ENCODE results near the gene ENOX2.

The ENOX2 gene

DNA sequence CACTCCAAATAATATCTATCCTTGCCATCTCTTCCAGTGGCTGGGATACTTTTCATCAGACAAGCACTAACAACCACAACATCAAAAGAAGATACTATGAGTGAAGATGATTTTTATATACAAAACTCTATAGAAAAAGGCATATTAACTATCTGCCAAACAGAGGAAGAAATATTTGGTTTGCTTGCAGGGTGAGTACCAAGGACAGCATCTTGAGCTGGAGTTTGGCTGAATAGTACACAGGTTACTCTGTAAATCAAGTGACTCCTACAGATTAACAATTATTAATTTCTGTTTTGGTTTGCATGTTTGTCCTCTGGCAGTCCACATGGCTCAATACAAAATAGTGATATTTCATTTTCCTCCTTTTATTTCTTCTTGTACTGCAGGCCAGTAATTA, 253.3 kb downstream of the ENOX2 start:
- Histone ChIP-seq H3K27me3 (peaks cover 79 to 100% (median 99%) of the 10 kb centered on the region in 11 experiments), H3K9ac (no peak overlapping the region), H3K27ac (no peak overlapping the region), H3K36me3 (peaks cover 0 to 10% (median 0%) of the 10 kb centered on the region in 11 experiments; a peak in 1 of 22 replicates), H3K4me2 (no peak overlapping the region), H4K20me1 (peaks cover 0 to 11% (median 0%) of the 10 kb centered on the region in 11 experiments; a peak in 1 of 22 replicates), H3K4me1 (no peaks in the 10 kb centered on the region), H3K4me3 (no peak overlapping the region), H3K9me3 (replicated peaks in 1 of 11) (peaks cover 0 to 13% (median 0%) of the 10 kb centered on the region in 11 experiments; a peak in 2 of 22 replicates)
- TF ChIP-seq Cebpa-rat (IDR thresholded peaks at IDR 0.05) = no peak

DNA sequence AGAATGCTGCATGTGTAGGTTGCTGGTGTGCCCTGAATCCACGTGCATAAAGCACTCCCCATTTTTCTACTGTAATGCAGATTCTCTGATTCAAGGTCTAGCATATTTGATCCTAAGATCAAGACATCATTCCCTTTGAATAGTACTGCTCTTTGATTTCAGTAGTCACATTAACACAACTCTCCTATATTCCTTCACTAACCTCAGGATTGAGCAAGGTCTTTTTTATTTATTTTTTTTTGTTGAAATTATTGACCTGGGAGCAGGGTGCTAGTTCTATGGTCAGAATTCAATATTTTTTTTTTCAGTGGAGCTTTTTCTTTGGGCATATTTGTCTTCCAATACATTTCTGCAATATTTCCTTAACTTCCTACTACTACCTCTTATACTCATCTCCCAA, 255.5 kb downstream of the ENOX2 start:
- peaks cover 0 to 11% (median 0%) of the 10 kb centered on the region in 11 experiments; a peak in 1 of 22 replicates for H4K20me1 ChIP-seq
- no peak overlapping the region for H3K27ac ChIP-seq
- H3K9ac ChIP-seq = no peak overlapping the region
- H3K4me3 ChIP-seq = no peak overlapping the region
- peaks cover 0 to 15% (median 0%) of the 10 kb centered on the region in 11 experiments; a peak in 1 of 22 replicates for H3K9me3 ChIP-seq (replicated peaks in 1 of 11)
- peaks cover 0 to 10% (median 0%) of the 10 kb centered on the region in 11 experiments; a peak in 1 of 22 replicates for H3K36me3 ChIP-seq
- H3K27me3 ChIP-seq = peaks cover 76 to 100% (median 98%) of the 10 kb centered on the region in 11 experiments
- no peak overlapping the region for H3K4me2 ChIP-seq
- no peaks in the 10 kb centered on the region for H3K4me1 ChIP-seq
- TF ChIP-seq Cebpa-rat (IDR thresholded peaks at IDR 0.05) = no peak

DNA sequence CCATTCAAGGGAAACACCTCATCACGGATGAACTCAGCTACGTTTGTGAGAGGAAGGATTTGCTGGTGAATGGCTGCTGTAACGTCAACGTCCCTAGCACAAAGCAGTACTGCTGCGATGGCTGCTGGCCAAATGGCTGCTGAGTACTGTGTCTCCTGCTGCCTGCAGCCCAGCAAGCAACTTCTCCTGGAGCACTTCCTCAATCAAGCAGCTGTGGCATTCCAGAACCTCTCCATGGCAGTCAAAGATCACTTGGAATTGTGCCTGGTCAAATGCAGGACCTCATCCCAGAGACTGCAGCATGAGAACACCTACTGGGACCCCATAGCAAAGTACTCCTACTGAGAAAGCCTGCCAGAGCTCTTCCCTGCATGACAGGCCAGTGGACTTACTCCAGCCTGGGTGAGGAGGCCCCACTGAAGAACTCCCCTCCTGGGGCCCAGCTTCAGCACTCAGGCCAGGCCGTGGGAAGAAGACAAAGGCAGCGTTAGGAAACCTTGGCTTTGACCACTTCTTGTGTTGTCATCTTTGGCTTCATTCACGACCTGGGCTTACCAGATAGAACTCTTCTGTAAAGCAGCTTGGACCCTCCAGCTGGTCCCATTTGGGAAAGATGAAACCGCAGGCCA, 256.9 kb downstream of the ENOX2 start:
- H3K9ac ChIP-seq = no peak overlapping the region
- TF ChIP-seq Cebpa-rat (IDR thresholded peaks at IDR 0.05) = no peak
- H3K4me1 ChIP-seq = no peaks in the 10 kb centered on the region
- peaks cover 0 to 10% (median 0%) of the 10 kb centered on the region in 11 experiments; a peak in 1 of 22 replicates for H3K36me3 ChIP-seq
- H3K27me3 ChIP-seq = peaks cover 75 to 100% (median 98%) of the 10 kb centered on the region in 11 experiments
- peaks cover 0 to 11% (median 0%) of the 10 kb centered on the region in 11 experiments; a peak in 1 of 22 replicates for H4K20me1 ChIP-seq
- no peak overlapping the region for H3K4me2 ChIP-seq
- no peak overlapping the region for H3K4me3 ChIP-seq
- H3K9me3 ChIP-seq (replicated peaks in 1 of 11) = peaks cover 0 to 15% (median 0%) of the 10 kb centered on the region in 11 experiments; a peak in 1 of 22 replicates
- no peak overlapping the region for H3K27ac ChIP-seq

DNA sequence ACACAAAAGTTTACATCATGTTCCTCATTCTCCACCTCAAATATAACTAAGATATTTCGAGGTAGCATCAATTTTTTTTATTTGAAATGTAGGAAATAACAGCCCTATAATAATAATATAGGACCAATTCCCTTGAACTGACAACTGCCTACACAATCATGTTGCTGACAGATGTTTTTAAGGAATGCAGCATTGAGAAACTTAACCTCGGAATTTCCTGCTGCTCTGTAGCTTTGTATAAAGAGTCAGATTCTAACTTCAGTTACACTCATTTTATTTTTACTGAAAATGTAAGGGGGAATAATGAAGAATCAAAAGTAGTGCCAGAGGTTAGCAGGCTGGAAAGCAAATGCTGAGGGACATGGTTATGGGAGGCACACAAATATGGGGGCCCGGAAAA, 265.4 kb downstream of the ENOX2 start:
- H3K4me2 ChIP-seq = no peak overlapping the region

DNA sequence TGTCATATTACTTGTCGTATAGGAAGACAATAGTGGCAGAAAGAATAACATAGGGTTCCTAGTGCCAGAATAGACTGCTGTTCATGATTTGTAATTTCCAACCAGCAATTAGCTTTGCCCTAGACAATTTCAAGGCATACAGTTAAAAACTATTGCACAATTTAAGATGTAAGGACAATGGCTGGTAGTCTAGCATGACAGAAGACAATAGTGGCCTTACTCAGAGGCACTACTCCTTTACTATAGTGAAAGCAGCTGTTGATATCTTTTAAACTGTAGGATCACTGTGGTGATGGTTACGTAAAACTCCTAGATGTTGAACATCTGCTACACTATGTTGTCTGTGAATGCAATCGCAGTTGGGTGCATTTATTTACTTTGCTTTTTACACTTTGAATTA, 266.7 kb downstream of the ENOX2 start:
- no peaks in the 10 kb centered on the region; a peak in 1 of 22 replicates for H4K20me1 ChIP-seq
- peak in 2 of 11 experiments; percentile 15 to 49; a peak in 1 of 22 replicates for TF ChIP-seq Cebpa-rat (IDR thresholded peaks at IDR 0.05)
- H3K9me3 ChIP-seq (replicated peaks in 1 of 11) = no peaks in the 10 kb centered on the region

More for the DNA sequence above, 265.4 kb downstream of the ENOX2 start:
- H3K9me3 ChIP-seq (replicated peaks in 1 of 11) = no peaks in the 10 kb centered on the region
- no peak overlapping the region for H3K9ac ChIP-seq
- H3K27me3 ChIP-seq = peaks cover 96 to 100% (median 99%) of the 10 kb centered on the region in 11 experiments
- no peaks in the 10 kb centered on the region; a peak in 1 of 22 replicates for H4K20me1 ChIP-seq
- H3K27ac ChIP-seq = no peak overlapping the region
- no peak overlapping the region for H3K4me3 ChIP-seq
- no peak for TF ChIP-seq Cebpa-rat (IDR thresholded peaks at IDR 0.05)
- peaks cover 0 to 14% (median 0%) of the 10 kb centered on the region in 11 experiments; a peak in 4 of 22 replicates for H3K36me3 ChIP-seq
- no peaks in the 10 kb centered on the region for H3K4me1 ChIP-seq

DNA sequence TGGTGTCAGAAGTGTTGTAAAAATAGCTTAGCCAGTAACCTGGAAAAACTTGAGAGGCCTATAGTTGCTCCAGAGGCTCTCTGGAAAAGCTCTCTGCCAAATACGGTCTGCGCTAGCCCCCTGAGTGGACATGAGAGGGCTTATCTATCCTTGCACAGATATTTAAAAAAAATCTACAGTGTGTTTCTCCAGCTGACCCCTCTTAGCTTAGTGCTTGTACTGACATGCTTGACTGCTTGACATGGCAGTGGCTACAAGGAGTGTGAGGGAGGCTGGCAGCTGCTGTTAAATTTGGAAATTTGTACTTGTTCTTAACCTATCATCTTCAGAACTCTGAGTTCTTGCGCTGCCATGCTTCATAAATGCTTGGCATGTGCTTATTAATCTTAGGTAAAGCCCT, 272.0 kb downstream of the ENOX2 start:
- H3K9me3 ChIP-seq (replicated peaks in 1 of 11) = no peaks in the 10 kb centered on the region
- peaks cover 92 to 99% (median 98%) of the 10 kb centered on the region in 11 experiments for H3K27me3 ChIP-seq
- no peak for TF ChIP-seq Cebpa-rat (IDR thresholded peaks at IDR 0.05)
- no peak overlapping the region for H3K9ac ChIP-seq
- peaks cover 0 to 27% (median 0%) of the 10 kb centered on the region in 11 experiments; a peak in 4 of 22 replicates for H3K36me3 ChIP-seq
- H3K4me1 ChIP-seq = peaks cover 0 to 22% (median 13%) of the 10 kb centered on the region in 10 experiments; a peak in 15 of 20 replicates
- no peak overlapping the region for H3K4me3 ChIP-seq
- H4K20me1 ChIP-seq = no peaks in the 10 kb centered on the region; a peak in 2 of 22 replicates
- no peak overlapping the region for H3K27ac ChIP-seq
- peak overlapping the region in 5 of 11 experiments; percentile 0 to 19 (median 17); a peak in 2 of 22 replicates for H3K4me2 ChIP-seq

More for the DNA sequence above, 266.7 kb downstream of the ENOX2 start:
- Histone ChIP-seq H3K4me2 (no peak overlapping the region), H3K4me1 (peaks cover 0 to 2% (median 0%) of the 10 kb centered on the region in 10 experiments; a peak in 4 of 20 replicates), H3K27me3 (peaks cover 93 to 99% (median 98%) of the 10 kb centered on the region in 11 experiments), H3K27ac (no peak overlapping the region), H3K9ac (no peak overlapping the region), H3K36me3 (peaks cover 0 to 14% (median 0%) of the 10 kb centered on the region in 11 experiments; a peak in 4 of 22 replicates), H3K4me3 (no peak overlapping the region)

DNA sequence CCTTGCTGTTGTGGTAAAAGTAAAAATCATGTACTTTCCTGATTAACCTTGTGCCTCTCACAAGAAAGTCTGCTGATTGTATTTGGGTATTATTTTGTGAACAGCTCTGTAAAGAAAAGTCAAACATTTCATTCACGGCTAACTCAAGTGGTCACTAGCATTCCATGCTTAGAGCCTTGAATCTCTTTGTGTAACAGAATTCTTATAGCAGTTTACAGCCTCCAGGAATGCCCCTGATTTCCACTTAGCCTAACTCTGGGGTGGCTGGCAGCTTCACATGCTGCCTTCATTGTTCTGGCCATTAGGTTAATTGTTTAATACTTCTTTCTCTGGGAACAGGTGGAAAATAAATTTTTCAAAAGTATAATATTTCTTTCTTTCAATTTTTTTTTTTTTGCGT, 274.5 kb downstream of the ENOX2 start:
- peaks cover 0 to 16% (median 0%) of the 10 kb centered on the region in 11 experiments; a peak in 1 of 22 replicates for H3K36me3 ChIP-seq
- no peak overlapping the region for H3K4me3 ChIP-seq
- TF ChIP-seq Cebpa-rat (IDR thresholded peaks at IDR 0.05) = no peak
- no peak overlapping the region for H3K9ac ChIP-seq
- no peaks in the 10 kb centered on the region for H3K9me3 ChIP-seq (replicated peaks in 1 of 11)
- H3K27me3 ChIP-seq = peaks cover 84 to 99% (median 98%) of the 10 kb centered on the region in 11 experiments
- no peaks in the 10 kb centered on the region; a peak in 3 of 22 replicates for H4K20me1 ChIP-seq
- peaks cover 14 to 47% (median 38%) of the 10 kb centered on the region in 10 experiments for H3K4me1 ChIP-seq
- no peak overlapping the region for H3K4me2 ChIP-seq
- no peak overlapping the region for H3K27ac ChIP-seq

DNA sequence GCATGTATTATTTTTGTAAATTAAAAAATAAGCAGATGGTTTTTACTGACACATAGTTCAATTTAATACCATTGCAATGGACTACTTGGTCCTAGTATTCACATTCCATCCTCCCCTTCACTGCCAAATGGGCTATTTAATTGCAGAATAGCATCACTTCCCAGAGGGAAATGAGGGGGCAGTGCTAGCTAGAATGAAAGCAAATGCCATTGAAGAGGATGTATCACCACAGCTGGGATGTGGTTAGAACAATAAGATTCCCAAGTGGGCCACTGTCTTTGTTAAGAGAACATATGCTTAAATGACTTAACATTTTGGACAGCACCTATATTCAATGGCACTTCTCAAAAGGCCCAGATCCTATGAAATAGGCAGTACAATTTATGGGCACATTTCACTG, 276.5 kb downstream of the ENOX2 start:
- Histone ChIP-seq H4K20me1 (no peaks in the 10 kb centered on the region; a peak in 2 of 22 replicates), H3K9ac (no peak overlapping the region), H3K4me3 (no peak overlapping the region), H3K36me3 (peaks cover 0 to 16% (median 0%) of the 10 kb centered on the region in 11 experiments; a peak in 1 of 22 replicates), H3K9me3 (replicated peaks in 1 of 11) (no peaks in the 10 kb centered on the region), H3K27ac (0 out of 22 replicates have a peak overlapping the region, but pooled peaks of 1 of the 11 experiments have one; percentile 1), H3K4me1 (peaks cover 14 to 56% (median 43%) of the 10 kb centered on the region in 10 experiments), H3K4me2 (peak overlapping the region in 8 of 11 experiments; percentile 3 to 73 (median 54); a peak in 10 of 22 replicates), H3K27me3 (peaks cover 77 to 98% (median 95%) of the 10 kb centered on the region in 11 experiments)
- TF ChIP-seq Cebpa-rat (IDR thresholded peaks at IDR 0.05) = no peak

DNA sequence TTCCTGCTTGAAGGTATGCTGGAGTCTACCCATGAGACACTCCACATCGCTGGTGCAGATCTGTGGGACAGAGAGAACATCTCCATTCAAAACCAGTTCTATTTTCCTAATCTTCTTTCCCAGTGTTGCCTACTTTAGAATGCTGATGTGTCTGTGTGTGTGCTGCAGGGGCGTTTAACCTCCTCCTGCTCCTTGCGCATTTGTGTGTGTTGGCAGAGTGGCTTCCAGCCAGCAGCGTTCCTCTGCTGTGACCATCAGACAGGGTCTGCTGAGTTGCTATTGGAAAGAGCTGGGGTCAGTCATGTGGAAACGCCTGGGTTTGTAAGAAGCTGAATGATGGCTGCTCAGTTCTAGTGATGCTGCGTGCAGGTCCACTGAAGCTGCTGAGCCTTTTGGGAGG, 277.6 kb downstream of the ENOX2 start:
- H4K20me1 ChIP-seq = no peaks in the 10 kb centered on the region; a peak in 2 of 22 replicates
- peak overlapping the region; percentile 10 to 73 (median 57) for H3K4me2 ChIP-seq
- no peak for TF ChIP-seq Cebpa-rat (IDR thresholded peaks at IDR 0.05)
- H3K9me3 ChIP-seq (replicated peaks in 1 of 11) = no peaks in the 10 kb centered on the region; a peak in 1 of 22 replicates
- peak overlapping the region in 4 of 11 experiments; percentile 3 to 39 (median 28); a peak in 5 of 22 replicates for H3K9ac ChIP-seq
- H3K27ac ChIP-seq = peak overlapping the region in 8 of 11 experiments; percentile 37 to 65 (median 51); a peak in 14 of 22 replicates
- no peak overlapping the region for H3K4me3 ChIP-seq
- 0 out of 22 replicates have a peak, but pooled peaks cover 0 to 8% (median 0%) of the 10 kb centered on the region in 11 experiments for H3K36me3 ChIP-seq
- peaks cover 14 to 49% (median 42%) of the 10 kb centered on the region in 10 experiments for H3K4me1 ChIP-seq
- peaks cover 66 to 95% (median 91%) of the 10 kb centered on the region in 11 experiments for H3K27me3 ChIP-seq

Data from BLaER1 treated with 17β-estradiol and CSF1 and Interleukin-3, amounts not matched to agents 10 nM and 100 nM (cell line).